GM12878 (cell line): Measurements from ENCODE around the gene SYNJ2. TPM values are rescaled to one million over a fixed set of nuclear protein-coding genes. Genes with fewer than 3 reads are reported as not detected.

Experiments
- ATAC-seq: fragments of 200-7000 bp; cut with Tn5 transposase; 3 replicates; pipeline ENCODE4 v1.9.1; 2020; ENCODE audit warnings: mild to moderate bottlenecking, moderate library complexity
- BruUV-seq: library from RNA; stranded (reverse); fragments of 400-500 nt; replicated peaks from 2 replicates; lab custom pipeline; 2021; lab: Mats Ljungman, UMichigan
- CTCF ChIA-PET: fragments of 300-600 bp; sonication (Branson Sonifier 250); formaldehyde crosslinking; extraction: SDS; loops from one replicate; lab custom pipeline; 2021; ENCODE audit warnings: inconsistent platforms; lab: Yijun Ruan, JAX
- POLR2A ChIA-PET: fragments of 350-600 bp; formaldehyde crosslinking; extraction: SDS; loops from one replicate; lab custom pipeline; 2021; ENCODE audit warnings: inconsistent platforms; lab: Charles Lee
- RAD21 ChIA-PET: fragments of 300-600 bp; sonication (Branson Sonifier 250); formaldehyde crosslinking; loops from one replicate; lab custom pipeline; 2023; ENCODE audit warnings: antibody characterized with exemption; ENCODE audit not compliant: unreplicated experiment; lab: Charles Lee
- SMC1A ChIA-PET: fragments of 300-600 bp; sonication (Branson Sonifier 250); formaldehyde crosslinking; loops from one replicate; lab custom pipeline; 2023; ENCODE audit not compliant: unreplicated experiment, uncharacterized antibody; lab: Charles Lee
- DNase-seq: peaks from one replicate; pipeline ENCODE4 v3.0.0-alpha.2; 2011; ENCODE audit warnings: low read depth, low spot score
- FAIRE-seq: peaks from 3 replicates; lab custom pipeline; 2011; peaks lifted over from hg19 to GRCh38; lab: Jason Lieb, UNC
- H2AFZ ChIP-seq: 2 replicates; pipeline ENCODE4 v1.6.0; 2011; ENCODE audit warnings: low read depth, low read length, control low read depth; ENCODE audit not compliant: control insufficient read depth
- H3K27ac ChIP-seq: 2 replicates; pipeline ENCODE4 v1.5.1; 2011; ENCODE audit warnings: control low read depth; ENCODE audit not compliant: control insufficient read depth, insufficient read depth
- H3K27me3 ChIP-seq, 2 experiments: replicated peaks in 1 of 2; 2 replicates each; pipeline versions ENCODE4 v1.6.0 to v1.6.1; 2011; ENCODE audit warnings: low read length in 1 of 2; ENCODE audit not compliant: control insufficient read depth in 2 of 2, insufficient read depth in 2 of 2
- H3K36me3 ChIP-seq, 2 experiments: 2 replicates each; pipeline ENCODE4 v1.5.1; 2011; ENCODE audit warnings: low read length in 1 of 2; ENCODE audit not compliant: control insufficient read depth in 2 of 2, insufficient read depth in 2 of 2
- H3K4me1 ChIP-seq: 2 replicates; pipeline ENCODE4 v1.6.1; 2011; ENCODE audit warnings: mild to moderate bottlenecking, low read length, moderate library complexity, mixed read lengths; ENCODE audit not compliant: control insufficient read depth, insufficient read depth
- H3K4me2 ChIP-seq: 2 replicates; pipeline ENCODE4 v1.6.0; 2011; ENCODE audit warnings: control low read depth; ENCODE audit not compliant: control insufficient read depth, insufficient read depth
- H3K4me3 ChIP-seq: fragments of 200-600 bp; sonication (generic); 2 replicates; pipeline ENCODE4 v1.5.1; 2016
- H3K79me2 ChIP-seq: 2 replicates; pipeline ENCODE4 v1.6.0; 2011; ENCODE audit warnings: low read length; ENCODE audit not compliant: control insufficient read depth, insufficient read depth
- H3K9ac ChIP-seq: 2 replicates; pipeline ENCODE4 v1.8.0; 2011; ENCODE audit warnings: low read length, control low read depth, mixed read lengths; ENCODE audit not compliant: control insufficient read depth, insufficient read depth
- H3K9me3 ChIP-seq: replicated peaks from 3 replicates; pipeline ENCODE4 v1.5.1; 2011; ENCODE audit warnings: mild to moderate bottlenecking, low read length; ENCODE audit not compliant: control insufficient read depth, insufficient read depth
- H4K20me1 ChIP-seq: 2 replicates; pipeline ENCODE4 v1.6.0; 2011; ENCODE audit not compliant: control insufficient read depth, insufficient read depth
- CREM ChIP-seq: IDR thresholded peaks from 2 replicates; pipeline ENCODE4 v1.6.1; 2014; ENCODE audit warnings: antibody characterized with exemption, low read depth
- MEF2B ChIP-seq: fragments of 450-650 bp; IDR thresholded peaks from 2 replicates; pipeline ENCODE4 v1.6.1; 2018; ENCODE audit warnings: mild to moderate bottlenecking, moderate library complexity; ENCODE audit not compliant: partially characterized antibody, poor library complexity, severe bottlenecking
- PRDM15 ChIP-seq: fragments of 450-650 bp; formaldehyde crosslinking; IDR thresholded peaks from 2 replicates; pipeline ENCODE4 v1.4.0; 2020; ENCODE audit warnings: mild to moderate bottlenecking, moderate library complexity
- SMAD1 ChIP-seq: fragments of 450-650 bp; IDR thresholded peaks from 2 replicates; pipeline ENCODE4 v1.6.1; 2018; ENCODE audit warnings: mild to moderate bottlenecking, low read depth; ENCODE audit not compliant: partially characterized antibody
- SUPT20H ChIP-seq: IDR thresholded peaks from 2 replicates; pipeline ENCODE4 v1.6.1; 2011; ENCODE audit warnings: low read depth, mild to moderate bottlenecking, low read length, moderate library complexity, borderline replicate concordance; ENCODE audit not compliant: control insufficient read depth
- WGBS: methylation state at CpG from one replicate; pipeline ENCODE4 v1.1.6; 2016; ENCODE audit warnings: low lambda C conversion rate; ENCODE audit not compliant: insufficient replicate concordance, insufficient coverage; ENCODE audit errors: missing lambda C conversion rate; 5-methylcytosine and 5-hydroxymethylcytosine counted together
- in situ Hi-C: fragments of 300-500 bp; cut with MboI; formaldehyde crosslinking; loops from 9 replicates; pipeline ENCODE4 v1.14.3; 2018; ENCODE audit warnings: mixed read lengths
- intact Hi-C: fragments of 100-400 bp; cut with micrococcal nuclease; formaldehyde crosslinking; loops from one replicate; pipeline ENCODE4 v1.14.2; 2022; ENCODE audit not compliant: unreplicated experiment
- polyA plus RNA-seq, 11 experiments: library from polyadenylated mRNA; depleted of rRNA in 4 of 11; unstranded in 6 of 11; stranded (reverse) in 5 of 11; fragments of >200 nt; fragmentation: Nextera tagmentation in 4 of 11; fragmentation: Illumina TruSeq in 1 of 11; extraction: Ambion mirVana in 4 of 11; extraction: Trizol in 1 of 11; gene quantifications; 1 replicate in 1 of 11; 2 replicates in 10 of 11; pipeline versions ENCODE4 v1.2.1 to v1.2.3, GENCODE V29; 2011 to 2016; ENCODE audit warnings: inconsistent platforms in 2 of 11, missing spikeins in 2 of 11, low read depth in 1 of 11
- total RNA-seq, 4 experiments: library from RNA; depleted of rRNA in 3 of 4; stranded (reverse); fragments of >200 nt in 3 of 4; fragmentation: Illumina TruSeq in 1 of 4; extraction: Trizol in 1 of 4; gene quantifications; 2 replicates each; pipeline versions ENCODE4 v1.2.1 to v1.2.3, GENCODE V29; 2013 to 2021

The SYNJ2 gene
- total and polyA plus RNA-seq, 10 of the 15 experiments (the other 5 are each of a cell fraction or from before 2014, with no cell fraction given): 0.11 to 1.8 (median 0.57) TPM

- ChIA-PET POLR2A (no interaction called here), SMC1A (interaction anchor here (0.6 kb wide), 1 partner anchor 389 kb away, joined by 3 read pairs; no protein-coding TSS in a partner anchor), CTCF (interaction anchor here (0.5 to 1.3 kb wide), 2 partner anchors 11 to 144 kb away, joined by 4 read pairs; no protein-coding TSS in a partner anchor), RAD21 (no interaction called here)
- Histone ChIP-seq H3K4me2 (no peak overlapping the region), H3K36me3 (no peaks in the 10 kb centered on the region), H3K79me2 (no peaks in the 10 kb centered on the region), H3K27me3 (no peaks in the 10 kb centered on the region), H3K4me1 (no peaks in the 10 kb centered on the region), H3K9me3 (no peaks in the 10 kb centered on the region), H2AFZ (no peak overlapping the region), H4K20me1 (no peaks in the 10 kb centered on the region), H3K9ac (no peak overlapping the region), H3K4me3 (no peak overlapping the region), H3K27ac (no peak overlapping the region)
- ATAC-seq (no peak), DNase-seq (no peak), FAIRE-seq (no peak)
- intact Hi-C loops: no loop called here
- WGBS: 92% methylated on average over 3 of the region's 3 CpGs
- BruUV-seq: no TSS peak
- in situ Hi-C loops: no loop called here
- TF ChIP-seq PRDM15 (CRISPR knock-in tag): no peak
- no peak for TF ChIP-seq SMAD1
- TF ChIP-seq MEF2B: no peak
- no peak for TF ChIP-seq SUPT20H
- no peak for TF ChIP-seq CREM
Measured at GRCh38 chr6:158121335-158121734, 139.7 kb downstream of the SYNJ2 start.
